RWPE2 (cell line): ENCODE data around the gene RAI14.

Experiments used
- ATAC-seq: fragments of 200-7000 bp; cut with Tn5 transposase; 3 replicates; pipeline ENCODE4 v1.9.1; 2021; ENCODE audit warnings: low read depth
- DNase-seq: peaks from one replicate; pipeline ENCODE4 v3.0.0-alpha.2; 2020; ENCODE audit warnings: low spot score
- H3K27ac ChIP-seq: fragments of 450-650 bp; 2 replicates; pipeline ENCODE4 v1.5.1; 2017; ENCODE audit warnings: mild to moderate bottlenecking; ENCODE audit not compliant: poor library complexity, severe bottlenecking
- H3K27me3 ChIP-seq: fragments of 250-450 bp; sonication (Bioruptor Pico); 2 replicates; pipeline ENCODE4 v1.5.1; 2021; ENCODE audit warnings: mild to moderate bottlenecking, moderate library complexity; ENCODE audit not compliant: insufficient read depth, poor library complexity, severe bottlenecking
- H3K36me3 ChIP-seq: fragments of 250-450 bp; sonication (Bioruptor Pico); 2 replicates; pipeline ENCODE4 v1.5.1; 2020; ENCODE audit warnings: low read depth, mild to moderate bottlenecking, moderate library complexity
- H3K4me1 ChIP-seq: fragments of 250-450 bp; sonication (Bioruptor Pico); 2 replicates; pipeline ENCODE4 v1.5.1; 2021; ENCODE audit warnings: mild to moderate bottlenecking, moderate library complexity; ENCODE audit not compliant: insufficient read depth, poor library complexity, severe bottlenecking
- H3K4me3 ChIP-seq: fragments of 250-450 bp; sonication (Bioruptor Pico); 2 replicates; pipeline ENCODE4 v1.5.1; 2021; ENCODE audit warnings: mild to moderate bottlenecking, moderate library complexity; ENCODE audit not compliant: severe bottlenecking
- H3K9me3 ChIP-seq: fragments of 250-450 bp; sonication (Bioruptor Pico); 2 replicates; pipeline ENCODE4 v1.5.1; 2021; ENCODE audit warnings: mild to moderate bottlenecking, moderate library complexity; ENCODE audit not compliant: severe bottlenecking
- TF ChIP-seq, protein P1 (sequence below): fragments of 450-650 bp; IDR thresholded peaks from one replicate; pipeline ENCODE4 v1.5.1; 2017; ENCODE audit warnings: mild to moderate bottlenecking, moderate library complexity; ENCODE audit not compliant: poor library complexity, severe bottlenecking

RAI14 gene

DNA sequence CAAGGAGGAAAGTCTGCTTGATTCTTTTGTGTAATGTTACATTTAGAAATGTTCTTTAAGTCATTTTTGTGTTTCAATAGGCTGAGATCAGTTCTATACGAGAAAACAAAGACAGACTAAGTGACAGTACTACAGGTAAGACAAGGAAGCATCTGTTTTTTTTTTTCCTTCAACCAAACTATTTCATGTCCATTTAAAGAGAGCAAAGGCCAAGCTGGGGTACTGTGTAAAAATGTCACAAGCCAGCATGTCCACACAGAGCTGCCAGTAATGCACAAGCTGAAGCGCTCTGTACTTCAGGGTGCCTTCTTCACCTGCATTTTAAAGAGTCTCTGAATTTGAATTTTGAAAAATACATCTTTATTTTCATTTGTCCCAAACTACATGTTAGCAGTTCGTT is 162.6 kb downstream of the RAI14 start:
- no peak for ATAC-seq
- no peaks in the 10 kb centered on the region for H3K9me3 ChIP-seq
- H3K27ac ChIP-seq, result no peak overlapping the region
- TF ChIP-seq, protein P1, sequence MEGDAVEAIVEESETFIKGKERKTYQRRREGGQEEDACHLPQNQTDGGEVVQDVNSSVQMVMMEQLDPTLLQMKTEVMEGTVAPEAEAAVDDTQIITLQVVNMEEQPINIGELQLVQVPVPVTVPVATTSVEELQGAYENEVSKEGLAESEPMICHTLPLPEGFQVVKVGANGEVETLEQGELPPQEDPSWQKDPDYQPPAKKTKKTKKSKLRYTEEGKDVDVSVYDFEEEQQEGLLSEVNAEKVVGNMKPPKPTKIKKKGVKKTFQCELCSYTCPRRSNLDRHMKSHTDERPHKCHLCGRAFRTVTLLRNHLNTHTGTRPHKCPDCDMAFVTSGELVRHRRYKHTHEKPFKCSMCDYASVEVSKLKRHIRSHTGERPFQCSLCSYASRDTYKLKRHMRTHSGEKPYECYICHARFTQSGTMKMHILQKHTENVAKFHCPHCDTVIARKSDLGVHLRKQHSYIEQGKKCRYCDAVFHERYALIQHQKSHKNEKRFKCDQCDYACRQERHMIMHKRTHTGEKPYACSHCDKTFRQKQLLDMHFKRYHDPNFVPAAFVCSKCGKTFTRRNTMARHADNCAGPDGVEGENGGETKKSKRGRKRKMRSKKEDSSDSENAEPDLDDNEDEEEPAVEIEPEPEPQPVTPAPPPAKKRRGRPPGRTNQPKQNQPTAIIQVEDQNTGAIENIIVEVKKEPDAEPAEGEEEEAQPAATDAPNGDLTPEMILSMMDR, result no peak
- no peaks in the 10 kb centered on the region for H3K27me3 ChIP-seq
- no peaks in the 10 kb centered on the region for H3K4me1 ChIP-seq
- DNase-seq, result no peak
- peaks cover 79% of the 10 kb centered on the region for H3K36me3 ChIP-seq
- H3K4me3 ChIP-seq, result no peak overlapping the region

DNA sequence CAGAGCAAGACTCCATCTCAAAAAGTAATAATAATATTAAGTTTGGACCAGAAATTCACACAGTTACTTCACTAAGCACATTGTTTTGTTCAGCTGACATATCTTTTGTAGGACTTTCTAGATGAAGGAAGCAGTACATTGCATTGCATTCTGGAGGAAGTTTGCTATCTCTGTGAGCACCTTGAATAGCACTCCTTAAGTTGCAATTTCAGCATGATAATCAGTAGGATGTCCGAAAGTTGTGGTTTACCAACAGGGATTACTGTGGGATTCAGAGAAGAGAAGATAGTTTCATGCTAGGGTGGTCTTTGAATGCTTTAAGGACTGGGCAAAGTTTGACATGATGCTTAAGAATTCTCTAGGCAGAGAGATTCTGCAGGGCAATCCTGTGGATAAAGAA is 164.5 kb downstream of the RAI14 start:
- Histone ChIP-seq H3K36me3 (peaks cover 83% of the 10 kb centered on the region), H3K27me3 (no peaks in the 10 kb centered on the region), H3K27ac (no peak overlapping the region), H3K4me3 (no peak overlapping the region), H3K4me1 (no peaks in the 10 kb centered on the region), H3K9me3 (no peaks in the 10 kb centered on the region)
- ATAC-seq (no peak), DNase-seq (no peak)
- TF ChIP-seq, protein P1, result no peak

DNA sequence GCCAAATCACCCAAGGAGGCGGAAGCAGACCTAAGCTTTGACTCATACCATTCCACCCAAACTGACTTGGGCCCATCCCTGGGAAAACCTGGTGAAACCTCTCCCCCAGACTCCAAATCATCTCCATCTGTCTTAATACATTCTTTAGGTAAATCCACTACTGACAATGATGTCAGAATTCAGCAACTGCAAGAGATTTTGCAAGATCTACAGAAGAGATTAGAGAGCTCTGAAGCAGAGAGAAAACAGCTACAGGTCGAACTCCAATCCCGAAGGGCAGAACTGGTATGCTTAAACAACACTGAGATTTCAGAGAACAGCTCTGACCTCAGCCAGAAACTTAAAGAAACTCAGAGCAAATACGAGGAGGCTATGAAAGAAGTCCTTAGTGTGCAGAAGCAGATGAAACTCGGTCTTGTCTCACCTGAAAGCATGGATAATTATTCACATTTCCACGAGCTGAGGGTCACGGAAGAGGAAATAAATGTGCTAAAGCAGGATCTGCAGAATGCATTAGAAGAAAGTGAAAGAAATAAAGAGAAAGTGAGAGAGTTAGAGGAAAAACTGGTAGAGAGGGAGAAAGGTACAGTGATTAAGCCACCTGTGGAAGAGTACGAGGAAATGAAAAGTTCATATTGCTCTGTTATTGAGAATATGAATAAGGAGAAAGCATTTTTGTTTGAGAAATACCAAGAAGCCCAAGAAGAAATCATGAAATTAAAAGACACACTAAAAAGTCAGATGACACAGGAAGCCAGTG is 167.0 kb downstream of the RAI14 start:
- Histone ChIP-seq H3K4me3 (no peak overlapping the region), H3K4me1 (no peaks in the 10 kb centered on the region), H3K9me3 (no peaks in the 10 kb centered on the region), H3K27ac (no peak overlapping the region), H3K36me3 (peaks cover 86% of the 10 kb centered on the region), H3K27me3 (no peaks in the 10 kb centered on the region)
- ATAC-seq (no peak), DNase-seq (no peak)
- TF ChIP-seq, protein P1, result no peak

DNA sequence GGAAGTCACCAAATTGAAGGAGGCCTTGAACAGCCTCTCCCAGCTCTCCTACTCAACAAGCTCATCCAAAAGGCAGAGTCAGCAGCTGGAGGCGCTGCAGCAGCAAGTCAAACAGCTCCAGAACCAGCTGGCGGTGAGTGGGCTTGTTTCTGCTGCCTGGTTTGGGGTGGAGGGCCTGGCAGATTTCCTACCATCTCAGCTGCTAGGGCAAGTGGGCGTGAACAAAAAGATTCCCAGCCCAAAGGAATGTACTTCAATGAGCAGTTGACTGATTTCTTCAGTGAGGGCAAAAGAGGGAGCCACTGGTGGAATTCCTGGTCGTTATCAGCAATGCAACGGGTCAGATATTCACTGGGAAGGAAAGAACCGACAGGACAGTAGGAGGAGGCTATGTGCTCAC is 170.2 kb downstream of the RAI14 start:
- H3K4me1 ChIP-seq, result no peaks in the 10 kb centered on the region
- DNase-seq, result no peak
- no peaks in the 10 kb centered on the region for H3K27me3 ChIP-seq
- no peak for ATAC-seq
- no peaks in the 10 kb centered on the region for H3K9me3 ChIP-seq
- no peak overlapping the region for H3K27ac ChIP-seq
- TF ChIP-seq, protein P1, result no peak
- H3K36me3 ChIP-seq, result peaks cover 87% of the 10 kb centered on the region
- no peak overlapping the region for H3K4me3 ChIP-seq
